GM19099 (cell line): Measurements from ENCODE around the gene RHBDL1.

Source experiments
- POLR2A ChIP-seq: IDR thresholded peaks from 3 replicates; pipeline ENCODE4 v1.6.1; 2011; ENCODE audit warnings: low read depth; ENCODE audit not compliant: insufficient read length; ENCODE audit errors: extremely low read depth

Gene RHBDL1

DNA sequence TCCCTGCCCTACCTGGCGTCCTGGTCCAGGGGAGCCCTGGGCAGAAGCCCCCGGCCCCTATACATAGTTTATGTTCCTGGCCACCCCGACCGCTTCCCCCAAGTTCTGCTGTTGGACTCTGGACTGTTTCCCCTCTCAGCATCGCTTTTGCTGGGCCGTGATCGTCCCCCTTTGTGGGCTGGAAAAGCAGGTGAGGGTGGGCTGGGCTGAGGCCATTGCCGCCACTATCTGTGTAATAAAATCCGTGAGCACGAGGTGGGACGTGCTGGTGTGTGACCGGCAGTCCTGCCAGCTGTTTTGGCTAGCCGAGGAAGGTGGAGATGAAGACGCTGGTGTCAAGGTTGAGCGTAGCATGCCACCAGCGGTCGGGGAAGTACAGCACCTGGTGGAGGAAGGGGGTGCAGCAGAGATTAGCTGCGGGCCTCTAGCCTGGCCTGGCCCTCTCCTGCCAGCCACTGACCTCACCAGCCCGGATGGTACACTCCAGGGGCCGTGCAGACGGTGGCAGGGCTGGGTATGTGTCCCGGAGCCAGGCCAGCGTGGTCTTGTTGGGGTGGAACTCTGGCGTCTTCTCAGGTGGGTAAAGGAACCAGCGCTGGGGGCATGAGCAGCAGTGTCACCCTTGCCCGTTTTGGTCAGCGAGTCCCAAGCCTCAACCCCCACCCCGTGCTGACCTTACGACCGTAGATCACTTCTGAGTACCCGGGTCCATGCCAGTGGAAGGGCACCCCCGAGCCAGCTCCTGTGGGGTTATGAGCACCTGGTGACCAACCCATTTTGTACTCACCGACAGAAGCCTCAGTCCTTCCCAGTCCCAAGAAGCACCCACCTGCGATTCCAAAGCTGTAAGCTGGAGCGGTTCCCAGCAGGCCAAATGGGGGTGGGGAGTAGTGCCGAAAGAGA, 7.3 kb downstream of the RHBDL1 start:
- TF ChIP-seq POLR2A, result no peak

- TF ChIP-seq POLR2A, result no peak
Measured at GRCh38 chr16:683396-684070, 8.1 kb downstream of the RHBDL1 start.

DNA sequence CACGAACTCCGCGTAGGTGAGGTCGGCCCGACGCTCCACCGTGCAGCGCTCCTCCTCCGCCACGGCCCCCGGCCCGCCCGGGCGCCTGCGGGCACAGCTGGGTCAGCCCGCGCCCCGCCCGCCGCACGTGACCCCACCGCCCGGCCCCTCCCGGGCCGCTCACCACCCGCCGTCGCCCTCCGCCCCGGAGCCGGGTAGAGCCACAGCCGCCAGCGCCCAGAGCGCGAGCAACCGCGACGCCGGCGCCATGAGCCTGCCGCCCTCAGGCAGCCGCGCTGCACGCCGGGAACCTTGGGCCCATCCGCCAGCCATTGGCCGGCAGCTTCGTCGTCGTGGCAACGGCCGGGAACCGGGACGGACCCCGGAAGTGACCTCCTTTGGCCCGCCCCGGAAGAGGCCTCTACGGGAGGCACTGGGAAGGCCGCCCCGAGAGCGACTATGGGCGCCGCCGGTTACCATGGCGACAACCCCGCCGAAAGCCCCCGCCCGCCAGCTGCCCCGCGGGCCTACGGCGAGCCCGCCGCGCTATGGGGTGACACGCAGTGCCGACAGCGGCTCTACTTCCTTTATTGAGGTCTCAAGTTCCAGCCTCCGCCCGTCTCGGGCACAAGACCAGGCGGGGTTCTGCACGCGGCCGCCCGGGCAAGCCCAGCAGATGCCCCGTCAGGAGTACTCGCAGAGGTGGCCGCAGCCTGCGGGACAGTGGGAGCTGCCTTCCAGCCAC, 8.8 kb downstream of the RHBDL1 start, which contains the start of gene JMJD8:
JMJD8 (minus strand) TSS at position 264 of the 724 bp plus-strand sequence; CDS start at position 249, 15 bp downstream.
- peak; percentile 96 for TF ChIP-seq POLR2A

- TF ChIP-seq POLR2A, result no peak
Measured at GRCh38 chr16:684961-685696, 9.7 kb downstream of the RHBDL1 start.

DNA sequence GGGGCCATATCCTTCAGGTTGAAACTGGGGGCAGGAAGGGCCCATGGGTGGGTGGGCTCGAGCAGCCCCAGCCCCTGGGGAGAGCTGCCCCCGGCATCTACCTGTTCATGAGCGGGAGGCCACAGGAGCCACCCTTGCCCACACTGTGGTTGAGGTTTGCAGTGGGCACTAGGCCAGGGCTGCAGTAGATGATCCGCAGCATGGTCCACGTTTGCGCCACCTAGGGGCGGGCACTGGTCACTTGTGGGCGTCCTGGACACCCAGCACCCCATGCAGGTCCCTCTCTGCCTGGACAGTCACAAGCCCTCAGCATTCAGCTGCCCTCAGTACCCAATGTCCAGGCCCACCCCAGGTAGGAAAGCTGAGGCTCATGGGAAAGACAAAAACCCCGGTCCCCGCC, 10.5 kb downstream of the RHBDL1 start:
- no peak for TF ChIP-seq POLR2A

DNA sequence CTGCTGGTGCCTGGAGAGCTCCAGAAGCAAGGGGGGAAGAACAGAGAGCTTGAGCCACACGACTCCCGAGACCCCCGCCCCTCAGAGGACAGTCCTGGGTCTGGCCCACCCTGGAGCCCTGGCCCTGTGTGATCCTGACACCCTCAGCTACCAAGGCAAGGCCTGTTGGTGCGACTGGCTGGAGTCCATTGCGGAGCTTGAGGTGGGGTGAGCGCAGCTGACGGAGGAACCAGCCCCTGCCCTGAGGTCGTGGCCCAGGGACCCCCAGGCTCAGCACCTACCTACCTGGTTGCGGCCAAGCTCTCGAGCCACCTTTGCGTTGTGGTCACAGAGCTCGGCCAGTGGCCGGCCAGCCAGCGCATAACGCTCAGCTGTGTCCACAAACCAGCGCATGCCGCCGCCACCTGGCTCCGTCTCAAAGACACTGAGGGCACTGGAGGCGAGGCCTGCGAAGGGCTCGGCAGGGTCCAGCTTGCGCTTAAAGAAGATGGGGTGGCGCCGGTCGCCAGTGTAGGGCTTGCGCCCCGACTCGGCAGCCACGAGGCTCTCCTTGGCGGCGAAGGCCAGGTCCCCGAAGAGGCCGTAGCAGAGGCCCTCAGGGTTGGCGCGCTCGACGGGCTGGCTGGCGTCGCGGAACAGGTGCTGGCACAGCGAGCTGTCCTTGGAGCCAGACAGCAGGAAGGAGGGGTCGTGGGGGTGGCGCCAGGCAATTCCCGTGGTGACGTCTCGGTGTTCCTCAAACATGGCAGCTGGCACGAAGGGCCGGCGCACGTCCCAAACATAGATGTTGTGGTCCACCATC, 11.2 kb downstream of the RHBDL1 start:
- TF ChIP-seq POLR2A, result no peak

GRCh38 chr16:687499-687898, 12.0 kb downstream of the RHBDL1 start:
- no peak for TF ChIP-seq POLR2A

- TF ChIP-seq POLR2A, result no peak
Measured at GRCh38 chr16:689175-689897, 13.9 kb downstream of the RHBDL1 start.

DNA sequence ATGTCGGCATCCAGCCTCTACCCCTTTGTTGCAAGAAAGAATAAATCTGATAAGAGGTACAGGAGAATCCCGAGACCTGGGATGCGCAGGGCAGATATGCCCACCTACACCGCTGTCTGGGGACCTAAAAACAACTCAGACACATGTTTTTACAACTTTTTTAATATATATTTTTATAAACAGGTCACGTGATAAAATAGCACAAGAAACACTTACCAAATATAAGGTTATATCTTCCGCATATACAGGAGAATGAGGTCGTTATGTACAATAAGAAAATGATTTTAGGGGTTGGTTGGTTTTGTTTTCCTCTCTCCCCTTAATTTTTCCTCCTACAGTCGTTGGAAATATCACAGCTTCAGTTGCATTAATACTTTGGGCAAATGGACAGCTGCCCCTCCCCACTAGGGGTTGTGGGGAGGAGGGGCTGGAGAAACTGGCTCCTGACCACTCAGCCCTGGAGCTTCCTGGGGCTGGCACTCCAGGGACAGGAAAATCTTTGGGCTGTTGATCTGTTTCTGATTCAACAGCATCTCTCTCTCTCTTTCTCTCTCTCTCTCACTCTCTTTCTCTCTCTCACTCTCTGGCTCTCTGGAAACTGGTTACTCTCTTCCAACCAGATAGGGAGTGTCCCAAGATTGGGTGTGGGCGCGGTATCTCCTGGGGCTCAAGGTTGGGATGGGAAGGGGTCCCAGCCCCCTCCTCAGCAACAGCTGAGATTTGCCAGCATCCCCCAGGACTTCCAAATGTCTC, 17.1 kb downstream of the RHBDL1 start:
- TF ChIP-seq POLR2A, result no peak

GRCh38 chr16:693364-693763, 17.9 kb downstream of the RHBDL1 start:
- no peak for TF ChIP-seq POLR2A

- no peak for TF ChIP-seq POLR2A
Measured at GRCh38 chr16:693766-694165, 18.3 kb downstream of the RHBDL1 start.

DNA sequence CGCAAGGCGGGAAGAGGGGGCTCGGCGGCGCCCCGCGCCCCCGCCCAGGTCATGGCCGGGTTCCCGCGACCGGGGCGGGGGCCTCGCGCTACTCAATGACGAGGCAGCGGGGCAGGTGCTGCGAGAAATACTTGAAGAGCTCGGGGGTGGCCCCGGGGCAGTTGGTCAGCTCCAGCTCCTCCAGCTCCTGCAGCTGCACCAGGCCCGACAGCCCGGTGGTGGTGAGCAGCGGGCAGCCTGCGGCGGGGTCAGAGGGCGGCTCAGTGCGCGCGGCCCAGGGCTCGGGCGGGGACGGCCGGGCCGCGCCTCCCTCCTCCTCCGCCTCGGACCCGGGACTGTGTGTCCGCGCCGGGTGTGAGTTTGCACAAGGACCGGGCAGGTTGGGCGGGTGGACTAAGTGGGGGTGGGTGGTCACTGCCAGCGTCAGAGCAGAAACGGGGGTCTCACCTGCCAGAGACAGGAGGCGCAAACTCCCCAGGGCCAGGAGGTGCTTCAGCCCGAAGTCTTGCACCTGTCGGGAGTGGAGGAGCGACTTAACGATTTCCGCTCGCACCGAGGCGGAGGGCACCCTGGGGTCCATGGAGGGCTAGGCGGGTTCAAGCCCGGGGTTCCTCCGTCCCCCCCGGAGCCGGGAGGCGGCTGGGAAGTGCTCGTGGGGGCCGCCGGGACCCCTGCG, 18.9 kb downstream of the RHBDL1 start:
- no peak for TF ChIP-seq POLR2A
